RWPE1 (cell line): ENCODE data around the gene FOXR1.
A peak's percentile ranks its signal among the peaks of the same experiment; 100 is the strongest.
"Not testable (repeated sequence)": the region's sequence is repeated elsewhere in the genome, so short reads cannot be mapped to it uniquely, and the experiment has no call there.

ENCODE experiments used
- CTCF ChIA-PET: fragments of 350-600 bp; sonication (Branson Sonifier 250); formaldehyde crosslinking; extraction: SDS; loops from one replicate; lab custom pipeline; 2021; lab: Yijun Ruan, JAX
- POLR2A ChIA-PET: fragments of 400-600 bp; formaldehyde crosslinking; extraction: SDS; loops from one replicate; lab custom pipeline; 2020; ENCODE audit warnings: antibody characterized with exemption; ENCODE audit not compliant: low non-redundant PET; lab: Yijun Ruan, JAX
- DNase-seq: peaks from one replicate; pipeline ENCODE4 v3.0.0; 2012; ENCODE audit warnings: low spot score
- H3K27ac ChIP-seq: fragments of 450-650 bp; 2 replicates; pipeline ENCODE4 v1.5.1; 2017
- TF ChIP-seq, protein P1 (sequence below): fragments of 450-650 bp; conservative IDR thresholded peaks from 2 replicates; pipeline ENCODE4 v1.5.1; 2017; ENCODE audit warnings: low read depth, mild to moderate bottlenecking

The FOXR1 gene

DNA sequence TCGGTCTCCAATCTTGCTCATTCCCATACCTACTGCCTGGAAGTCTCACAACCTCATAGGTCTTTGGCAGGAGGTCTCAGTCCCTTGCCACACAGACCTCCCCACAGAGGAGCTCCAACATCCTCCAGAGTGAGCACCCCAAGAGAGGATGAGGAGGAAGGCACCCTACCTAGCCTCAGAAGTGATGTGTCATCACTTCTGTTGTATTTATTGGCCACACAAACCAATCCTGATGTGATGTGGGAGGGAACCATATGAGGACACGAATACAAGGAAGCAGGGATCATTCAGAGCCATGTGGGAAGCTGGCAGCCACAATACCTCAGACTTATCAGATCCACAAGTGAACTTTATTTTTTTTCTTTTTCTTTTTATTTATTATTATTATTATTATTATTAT lies 24.5 kb upstream of the FOXR1 start:
- TF ChIP-seq, protein P1, sequence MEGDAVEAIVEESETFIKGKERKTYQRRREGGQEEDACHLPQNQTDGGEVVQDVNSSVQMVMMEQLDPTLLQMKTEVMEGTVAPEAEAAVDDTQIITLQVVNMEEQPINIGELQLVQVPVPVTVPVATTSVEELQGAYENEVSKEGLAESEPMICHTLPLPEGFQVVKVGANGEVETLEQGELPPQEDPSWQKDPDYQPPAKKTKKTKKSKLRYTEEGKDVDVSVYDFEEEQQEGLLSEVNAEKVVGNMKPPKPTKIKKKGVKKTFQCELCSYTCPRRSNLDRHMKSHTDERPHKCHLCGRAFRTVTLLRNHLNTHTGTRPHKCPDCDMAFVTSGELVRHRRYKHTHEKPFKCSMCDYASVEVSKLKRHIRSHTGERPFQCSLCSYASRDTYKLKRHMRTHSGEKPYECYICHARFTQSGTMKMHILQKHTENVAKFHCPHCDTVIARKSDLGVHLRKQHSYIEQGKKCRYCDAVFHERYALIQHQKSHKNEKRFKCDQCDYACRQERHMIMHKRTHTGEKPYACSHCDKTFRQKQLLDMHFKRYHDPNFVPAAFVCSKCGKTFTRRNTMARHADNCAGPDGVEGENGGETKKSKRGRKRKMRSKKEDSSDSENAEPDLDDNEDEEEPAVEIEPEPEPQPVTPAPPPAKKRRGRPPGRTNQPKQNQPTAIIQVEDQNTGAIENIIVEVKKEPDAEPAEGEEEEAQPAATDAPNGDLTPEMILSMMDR, result no peak
- ChIA-PET CTCF (interaction anchor here (0.6 to 2.0 kb wide), 2 partner anchors 9 to 284 kb away, joined by 3 to 6 read pairs; partner anchors contain the start of gene UPK2), POLR2A (no interaction called here)
- DNase-seq, result no peak
- H3K27ac ChIP-seq, result no peak overlapping the region

DNA sequence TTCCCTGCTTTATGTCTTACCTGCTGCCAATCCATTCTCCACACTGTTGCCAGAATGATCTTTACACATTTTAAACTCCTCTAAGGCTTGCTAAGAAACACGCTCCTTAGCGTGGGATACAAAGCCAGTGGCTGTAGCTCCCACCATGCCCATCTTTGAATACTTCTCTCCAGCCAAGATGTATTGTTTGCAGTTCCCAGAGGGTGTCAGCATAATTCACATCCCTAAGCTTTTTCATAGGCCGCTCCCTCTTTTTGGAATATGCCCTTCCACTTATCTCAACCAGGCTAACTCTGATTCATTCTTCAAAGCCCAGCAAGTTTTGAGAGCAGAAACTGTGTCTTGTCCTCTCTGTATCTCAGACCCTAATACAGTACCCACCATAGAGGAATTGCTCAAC lies 23.6 kb upstream of the FOXR1 start:
- TF ChIP-seq, protein P1, result no peak
- H3K27ac ChIP-seq, result no peak overlapping the region
- ChIA-PET POLR2A (no interaction called here), CTCF (interaction anchor here (0.6 to 2.0 kb wide), 2 partner anchors 8 to 341 kb away, joined by 3 to 6 read pairs; partner anchors contain the start of gene UPK2)
- no peak for DNase-seq

DNA sequence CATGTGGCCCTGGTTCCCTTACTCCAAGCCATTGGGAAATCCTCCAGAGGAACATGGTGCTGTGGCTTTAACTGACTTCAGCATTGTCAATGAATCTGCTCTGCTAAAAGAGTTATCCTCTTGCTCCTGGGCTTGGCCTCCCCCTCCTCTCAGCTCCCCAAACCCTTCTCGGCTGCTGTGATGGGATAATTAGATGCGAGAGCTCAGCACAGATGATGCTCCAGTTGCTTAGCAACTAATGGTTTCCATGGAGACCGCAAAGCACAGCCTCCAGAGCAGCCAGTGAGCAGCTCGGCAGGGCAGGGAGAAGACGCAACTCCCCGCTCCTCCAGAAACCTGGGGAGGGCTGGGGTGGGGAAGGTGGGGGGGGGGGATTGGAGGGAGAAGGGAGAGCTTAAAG lies 18.3 kb upstream of the FOXR1 start:
- TF ChIP-seq, protein P1, result no peak
- DNase-seq, result no peak
- CTCF ChIA-PET, result no interaction called here
- no peak overlapping the region for H3K27ac ChIP-seq
- POLR2A ChIA-PET, result no interaction called here

DNA sequence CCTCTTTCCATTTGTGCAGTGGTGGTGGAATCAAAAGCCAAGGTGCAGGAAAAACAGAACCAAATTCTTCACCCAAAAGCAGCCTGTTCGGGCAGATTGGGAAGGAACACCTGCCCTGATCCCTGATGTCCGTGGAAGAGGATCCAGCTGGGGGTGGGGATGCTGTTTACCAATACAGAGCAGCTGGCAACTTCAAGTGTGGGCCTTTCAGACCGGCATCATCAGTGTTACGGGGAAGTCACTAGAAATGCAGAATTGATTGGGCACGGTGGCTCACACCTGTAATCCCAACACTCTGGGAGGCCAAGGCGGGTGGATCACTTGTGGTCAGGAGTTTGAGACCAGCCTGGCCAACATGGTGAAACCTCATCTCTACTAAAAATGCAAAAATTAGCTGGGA lies 17.6 kb upstream of the FOXR1 start:
- CTCF ChIA-PET, result interaction anchor here (0.9 kb wide), 1 partner anchor 369 kb away, joined by 3 read pairs; no protein-coding TSS in a partner anchor
- H3K27ac ChIP-seq, DNase-seq, POLR2A ChIA-PET: not testable (repeated sequence)

DNA sequence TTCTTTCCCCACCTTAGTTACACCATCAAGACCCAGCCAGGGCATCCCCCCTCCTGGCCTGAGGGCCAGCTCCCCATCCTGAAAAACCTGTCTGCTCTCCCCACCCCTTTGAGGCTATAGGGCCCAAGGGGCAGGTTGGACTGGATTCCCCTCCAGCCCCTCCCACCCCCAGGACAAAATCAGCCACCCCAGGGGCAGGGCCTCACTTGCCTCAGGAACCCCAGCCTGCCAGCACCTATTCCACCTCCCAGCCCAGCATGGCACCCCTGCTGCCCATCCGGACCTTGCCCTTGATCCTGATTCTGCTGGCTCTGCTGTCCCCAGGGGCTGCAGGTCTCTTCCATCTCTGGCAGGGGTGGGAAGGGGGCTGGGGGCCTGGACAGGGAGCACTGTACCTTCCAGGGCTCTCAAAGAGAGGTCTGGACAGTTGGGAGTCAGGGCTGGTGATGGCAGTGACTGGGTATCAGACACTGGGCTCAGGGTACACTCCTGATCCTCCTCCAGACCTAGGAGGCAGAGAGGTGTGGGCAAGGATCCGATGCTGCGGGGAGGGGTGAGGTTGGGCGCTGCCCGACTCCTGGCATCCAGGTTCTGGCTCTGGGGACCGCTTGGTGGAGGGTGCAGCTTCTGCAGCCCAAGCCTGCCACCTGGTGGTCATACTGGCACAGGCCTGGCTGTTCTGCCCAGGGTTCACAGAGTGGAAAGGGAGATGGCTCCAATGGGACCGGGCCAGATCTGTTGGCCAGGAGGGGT lies 15.3 kb upstream of the FOXR1 start, which contains the start of gene UPK2:
TSS of gene UPK2 (plus strand) at position 205 of the 753 bp plus-strand sequence. CDS start at position 258, 53 bp downstream.
- TF ChIP-seq, protein P1, result peak; percentile 91
- no peak within 1 kb of the TSS for H3K27ac ChIP-seq
- peak; percentile 93 for DNase-seq
- POLR2A ChIA-PET, result no interaction called here
- CTCF ChIA-PET, result interaction anchor here (0.5 to 2.6 kb wide), 11 partner anchors 8 to 320 kb away, joined by 3 to 14 read pairs (median 6); no protein-coding TSS in a partner anchor

DNA sequence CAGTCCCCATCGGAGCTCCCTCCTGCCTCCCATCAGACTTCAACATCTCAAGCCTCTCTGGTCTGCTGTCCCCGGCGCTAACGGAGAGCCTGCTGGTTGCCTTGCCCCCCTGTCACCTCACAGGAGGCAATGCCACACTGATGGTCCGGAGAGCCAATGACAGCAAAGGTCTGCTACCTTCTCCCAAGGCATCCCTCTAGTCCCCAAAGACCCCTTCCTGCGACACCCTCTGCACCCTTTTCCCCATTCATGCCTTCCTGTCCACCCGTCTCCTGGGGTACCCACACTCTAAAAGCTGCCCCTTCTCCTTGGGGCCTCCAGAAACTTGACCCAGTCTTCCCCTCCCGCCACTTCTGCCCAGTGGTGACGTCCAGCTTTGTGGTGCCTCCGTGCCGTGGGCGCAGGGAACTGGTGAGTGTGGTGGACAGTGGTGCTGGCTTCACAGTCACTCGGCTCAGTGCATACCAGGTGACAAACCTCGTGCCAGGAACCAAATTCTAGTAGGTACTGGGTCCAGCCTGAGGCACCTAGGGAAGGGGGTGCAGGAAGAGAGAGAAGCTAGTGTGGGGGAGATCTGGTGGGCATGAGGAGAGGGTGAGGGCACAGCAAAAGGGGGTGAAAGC lies 14.6 kb upstream of the FOXR1 start:
- CTCF ChIA-PET, result interaction anchor here (0.8 to 2.6 kb wide), 12 partner anchors 8 to 353 kb away, joined by 3 to 14 read pairs (median 6); no protein-coding TSS in a partner anchor
- DNase-seq, result no peak
- POLR2A ChIA-PET, result interaction anchor here (0.6 kb wide), 1 partner anchor 27 kb away, joined by 3 read pairs; no protein-coding TSS in a partner anchor
- TF ChIP-seq, protein P1, result peak; percentile 64
- H3K27ac ChIP-seq, result no peak overlapping the region
